ENCODE measurements around the gene MARVELD1. TPM values are rescaled to one million over a fixed set of nuclear protein-coding genes. Genes with fewer than 3 reads are reported as not detected.

Gene MARVELD1
- total and polyA plus RNA-seq, 9 donors, result 16.2 to 58.5 (median 40.2) TPM

GRCh38 chr10:97707134-97707861 lies 6.2 kb upstream of the MARVELD1 start:
- Histone ChIP-seq H3K27me3 (no peaks in the 10 kb centered on the region), H3K4me3 (no peak overlapping the region), H3K9me3 (no peaks in the 10 kb centered on the region), H3K36me3 (no peaks in the 10 kb centered on the region), H3K4me1 (ENCODE audit: insufficient read depth) (peaks cover 3% of the 10 kb centered on the region), H3K27ac (no peak overlapping the region)
- TF ChIP-seq CTCF (IDR thresholded peaks at IDR 0.05) (no peak), EP300 (IDR thresholded peaks at IDR 0.05) (no peak), POLR2A (IDR thresholded peaks at IDR 0.05) (no peak)
- 58 to 74% (median 58%) methylated on average over 11 of the region's 11 CpGs for WGBS, 3 donors
- intact Hi-C loops (cut with DNase I), result loop anchor here in 1 of 4 donors (2.0 kb wide), 1 partner anchor 26 kb away; no protein-coding TSS in a partner anchor
- DNase-seq, result peak in 1 of 5 donors; percentile 45

- DNase-seq, result peak in 1 of 5 donors; percentile 5
- H3K27me3 ChIP-seq, result no peaks in the 10 kb centered on the region
- no peaks in the 10 kb centered on the region for H3K9me3 ChIP-seq
- TF ChIP-seq EP300 (IDR thresholded peaks at IDR 0.05) (no peak), POLR2A (IDR thresholded peaks at IDR 0.05) (no peak), CTCF (IDR thresholded peaks at IDR 0.05) (no peak)
- WGBS, 3 donors, result 82 to 93% (median 88%) methylated on average over 2 of the region's 2 CpGs
- H3K27ac ChIP-seq, result no peak overlapping the region
- no peak overlapping the region for H3K4me3 ChIP-seq
- H3K36me3 ChIP-seq, result no peaks in the 10 kb centered on the region
- H3K4me1 ChIP-seq (ENCODE audit: insufficient read depth), result peaks cover 6% of the 10 kb centered on the region
- intact Hi-C loops (cut with DNase I), result loop anchor here in 1 of 4 donors (2.0 kb wide), 1 partner anchor 25 kb away; no protein-coding TSS in a partner anchor
These were observed 5.4 kb upstream of the MARVELD1 start for GRCh38 chr10:97708167-97708566.

- peaks cover 6% of the 10 kb centered on the region for H3K4me1 ChIP-seq (ENCODE audit: insufficient read depth)
- no peaks in the 10 kb centered on the region for H3K27me3 ChIP-seq
- H3K4me3 ChIP-seq, result no peak overlapping the region
- no peaks in the 10 kb centered on the region for H3K9me3 ChIP-seq
- no peaks in the 10 kb centered on the region for H3K36me3 ChIP-seq
- H3K27ac ChIP-seq, result peak overlapping the region in 1 of 2 donors; percentile 23
- 29 to 32% (median 29%) methylated on average over 18 of the region's 18 CpGs for WGBS, 3 donors
- DNase-seq, result peak; percentile 82 to 92 (median 86)
- intact Hi-C loops (cut with DNase I), result loop anchor here in 1 of 4 donors (2.0 kb wide), 1 partner anchor 24 kb away; no protein-coding TSS in a partner anchor
- TF ChIP-seq CTCF (IDR thresholded peaks at IDR 0.05) (peak; percentile 47 to 68 (median 61)), POLR2A (IDR thresholded peaks at IDR 0.05) (no peak), EP300 (IDR thresholded peaks at IDR 0.05) (no peak)
These were observed 4.3 kb upstream of the MARVELD1 start for GRCh38 chr10:97708976-97709946.

Measured in ovary (tissue), 9 donors.